Measurements from ENCODE around the gene GALNT16. TPM values are rescaled to one million over a fixed set of nuclear protein-coding genes. Genes with fewer than 3 reads are reported as not detected.
"Not testable (repeated sequence)": the region's sequence is repeated elsewhere in the genome, so short reads cannot be mapped to it uniquely, and the experiment has no call there.

Gene GALNT16
- total RNA-seq, 2 experiments from 2014 or later = not detected

DNA sequence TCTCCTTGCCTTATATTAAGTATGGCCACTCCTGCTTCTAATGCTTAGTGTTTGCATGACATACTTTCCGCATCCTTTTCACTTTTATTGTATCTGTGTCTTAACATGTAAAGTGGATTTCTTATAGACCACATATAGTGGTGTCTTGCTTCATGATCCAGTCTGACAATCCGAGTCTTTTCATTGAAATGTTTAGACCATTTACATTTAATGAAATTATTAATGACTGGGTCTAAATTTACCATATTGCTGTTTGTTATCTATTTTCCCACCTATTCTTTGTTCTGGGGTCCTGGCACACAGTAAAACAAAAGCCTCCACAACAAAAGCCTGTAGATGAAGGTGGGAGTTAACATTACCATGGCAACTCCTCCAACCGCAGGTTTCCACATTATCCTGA, 115.2 kb downstream of the GALNT16 start:
- no peak overlapping the region for H3K4me3 Mint-ChIP-seq
- H3K27ac Mint-ChIP-seq = no peak overlapping the region
- ChIA-PET CTCF (interaction anchor here (0.9 kb wide), 1 partner anchor 132 kb away, joined by 3 read pairs; no protein-coding TSS in a partner anchor), POLR2A (no interaction called here)
- H3K36me3 Mint-ChIP-seq (ENCODE audit: low read depth) = peaks cover 37% of the 10 kb centered on the region
- no peaks in the 10 kb centered on the region for H3K9me3 Mint-ChIP-seq (ENCODE audit: insufficient read depth)
- no peak for ATAC-seq
- no peaks in the 10 kb centered on the region for H3K27me3 Mint-ChIP-seq (ENCODE audit: low read depth)
- no peaks in the 10 kb centered on the region for H3K4me1 Mint-ChIP-seq (ENCODE audit: low read depth)
- DNase-seq = no peak

DNA sequence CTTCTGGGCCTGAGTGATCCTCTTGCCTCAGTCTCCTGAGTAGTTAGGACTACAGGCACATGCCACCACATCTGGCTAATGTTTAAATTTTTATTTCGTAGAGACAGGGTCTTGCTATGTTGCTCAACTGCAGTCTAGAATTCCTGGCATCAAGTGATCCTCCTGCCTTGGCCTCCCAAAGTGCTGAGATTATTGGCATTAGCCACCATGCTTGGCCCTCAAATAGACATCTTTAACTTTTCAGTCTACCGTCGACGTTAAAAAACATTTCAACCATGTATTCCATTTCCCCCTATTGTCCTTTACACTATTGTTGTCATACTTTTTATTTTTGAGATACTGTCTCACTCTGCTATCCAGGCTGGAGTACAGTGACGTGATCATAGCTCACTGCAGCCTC, 115.8 kb downstream of the GALNT16 start:
- H3K27ac Mint-ChIP-seq = no peak overlapping the region

DNA sequence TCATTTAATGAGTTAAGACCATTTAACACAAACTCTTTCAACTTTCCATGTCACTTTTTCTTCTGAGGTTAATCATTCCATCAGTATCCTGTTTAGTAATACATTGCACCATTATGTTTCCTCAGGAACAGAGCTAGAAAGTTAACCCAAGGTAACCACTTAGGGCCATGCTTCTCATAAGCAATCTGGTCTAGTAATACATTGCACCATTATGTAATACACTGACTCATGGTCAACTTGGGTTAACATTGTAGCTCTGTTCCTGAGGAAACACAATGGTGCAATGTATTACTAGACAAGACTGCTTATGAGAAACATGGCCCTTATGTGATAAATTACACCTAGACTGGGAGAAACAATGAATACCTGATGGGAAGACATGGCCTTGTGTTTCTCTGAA, 116.5 kb downstream of the GALNT16 start:
- Mint-ChIP-seq H3K27ac (no peak overlapping the region), H3K4me1 (ENCODE audit: low read depth) (no peaks in the 10 kb centered on the region), H3K27me3 (ENCODE audit: low read depth) (no peaks in the 10 kb centered on the region), H3K4me3 (no peak overlapping the region), H3K9me3 (ENCODE audit: insufficient read depth) (no peaks in the 10 kb centered on the region), H3K36me3 (ENCODE audit: low read depth) (peaks cover 46% of the 10 kb centered on the region)
- CTCF ChIA-PET = no interaction called here
- no peak for DNase-seq
- POLR2A ChIA-PET = interaction anchor here (1.2 kb wide), 2 partner anchors 12 to 21 kb away, joined by 3 to 6 read pairs; partner anchors contain the start of genes ERH and SLC39A9
- no peak for ATAC-seq

More for the DNA sequence above, 115.8 kb downstream of the GALNT16 start:
- ATAC-seq (no peak), DNase-seq (no peak)
- H3K36me3 Mint-ChIP-seq (ENCODE audit: low read depth) = peaks cover 42% of the 10 kb centered on the region
- H3K4me3 Mint-ChIP-seq = no peak overlapping the region
- no peaks in the 10 kb centered on the region for H3K27me3 Mint-ChIP-seq (ENCODE audit: low read depth)
- no peaks in the 10 kb centered on the region for H3K9me3 Mint-ChIP-seq (ENCODE audit: insufficient read depth)
- ChIA-PET POLR2A (interaction anchor here (1.2 kb wide), 1 partner anchor 11 kb away, joined by 3 read pairs; no protein-coding TSS in a partner anchor), CTCF (interaction anchor here (0.9 kb wide), 1 partner anchor 133 kb away, joined by 3 read pairs; no protein-coding TSS in a partner anchor)
- no peaks in the 10 kb centered on the region for H3K4me1 Mint-ChIP-seq (ENCODE audit: low read depth)

DNA sequence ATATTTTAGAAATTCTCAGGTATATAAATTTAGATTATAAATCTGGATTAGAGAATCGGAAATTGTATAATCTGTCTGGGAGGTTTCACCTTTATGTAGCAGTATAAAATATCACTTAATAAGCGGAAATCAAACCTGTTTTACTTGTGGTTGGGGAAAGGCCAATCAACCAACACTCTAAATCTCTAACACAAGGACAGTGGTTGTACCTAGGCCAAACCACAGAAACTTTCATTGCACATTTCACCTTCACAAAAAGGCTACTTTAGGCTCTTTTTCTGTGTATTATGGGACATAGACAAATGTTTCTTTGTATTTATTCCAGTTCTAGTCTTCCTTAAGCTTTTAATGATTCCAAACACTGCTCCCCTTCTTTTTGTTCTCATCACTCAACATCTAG, 118.3 kb downstream of the GALNT16 start:
- Mint-ChIP-seq H3K4me1 (ENCODE audit: low read depth) (no peaks in the 10 kb centered on the region), H3K27ac (no peak overlapping the region), H3K9me3 (ENCODE audit: insufficient read depth) (no peaks in the 10 kb centered on the region), H3K27me3 (ENCODE audit: low read depth) (no peaks in the 10 kb centered on the region), H3K4me3 (no peak overlapping the region), H3K36me3 (ENCODE audit: low read depth) (peaks cover 50% of the 10 kb centered on the region)
- ChIA-PET POLR2A (no interaction called here), CTCF (no interaction called here)
- DNase-seq (no peak), ATAC-seq (no peak)

DNA sequence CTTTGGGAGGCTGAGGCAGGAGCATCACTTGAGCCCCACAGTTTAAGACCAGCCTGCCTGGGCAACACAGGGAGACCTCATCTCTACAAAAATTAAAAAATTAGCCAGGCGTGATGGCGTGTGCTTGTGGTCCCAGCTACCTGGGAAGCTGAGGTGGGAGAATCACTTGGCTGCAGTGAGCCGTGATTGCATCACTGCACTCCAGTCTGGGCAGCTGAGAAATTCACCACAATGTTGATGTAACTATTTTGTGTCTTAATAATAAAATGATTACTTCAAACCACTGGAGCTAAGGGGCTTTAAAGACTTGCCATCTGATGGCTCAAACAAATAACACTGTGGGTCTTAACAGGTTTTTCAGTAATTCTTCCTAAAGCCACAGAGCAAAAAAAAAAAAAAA, 127.4 kb downstream of the GALNT16 start:
- peaks cover 30% of the 10 kb centered on the region for H3K4me1 Mint-ChIP-seq (ENCODE audit: low read depth)
- no peak overlapping the region for H3K4me3 Mint-ChIP-seq
- CTCF ChIA-PET = interaction anchor here (0.8 kb wide), 1 partner anchor 10 kb away, joined by 3 read pairs; the partner anchor contains the start of gene ERH
- POLR2A ChIA-PET = interaction anchor here (2.2 kb wide), 1 partner anchor 10 kb away, joined by 12 read pairs; the partner anchor contains the start of genes ERH and SLC39A9
- H3K27ac Mint-ChIP-seq = no peak overlapping the region
- H3K9me3 Mint-ChIP-seq (ENCODE audit: insufficient read depth) = no peaks in the 10 kb centered on the region
- ATAC-seq (no peak), DNase-seq (no peak)
- no peaks in the 10 kb centered on the region for H3K27me3 Mint-ChIP-seq (ENCODE audit: low read depth)
- H3K36me3 Mint-ChIP-seq (ENCODE audit: low read depth) = peaks cover 75% of the 10 kb centered on the region

DNA sequence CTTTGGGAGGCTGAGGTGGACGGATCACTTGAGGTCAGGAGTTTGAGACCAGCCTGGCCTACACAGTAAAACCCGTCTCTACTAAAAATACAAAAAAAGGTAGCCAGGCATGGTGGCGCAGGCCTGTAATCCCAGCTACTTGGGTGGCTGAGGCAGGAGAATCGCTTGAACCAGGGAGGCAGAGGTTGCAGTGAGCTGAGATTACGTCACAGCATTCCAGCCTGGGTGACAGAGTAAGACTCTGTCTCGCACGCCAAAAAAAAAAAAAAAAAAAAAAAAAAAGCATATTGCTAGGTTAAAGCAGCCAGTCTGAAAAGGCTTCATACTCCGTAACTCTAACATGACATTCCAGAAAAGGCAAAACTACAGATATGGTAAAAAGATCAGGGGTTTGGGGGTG, 131.4 kb downstream of the GALNT16 start:
- Mint-ChIP-seq H3K36me3 (ENCODE audit: low read depth) (peaks cover 84% of the 10 kb centered on the region), H3K4me1 (ENCODE audit: low read depth) (peaks cover 62% of the 10 kb centered on the region)
- H3K9me3 Mint-ChIP-seq (ENCODE audit: insufficient read depth); H3K27me3 Mint-ChIP-seq (ENCODE audit: low read depth); ATAC-seq; CTCF ChIA-PET; H3K27ac Mint-ChIP-seq; H3K4me3 Mint-ChIP-seq; DNase-seq: not testable (repeated sequence)
- POLR2A ChIA-PET = interaction anchor here (0.6 kb wide), 1 partner anchor 1219 kb away, joined by 3 read pairs; no protein-coding TSS in a partner anchor

DNA sequence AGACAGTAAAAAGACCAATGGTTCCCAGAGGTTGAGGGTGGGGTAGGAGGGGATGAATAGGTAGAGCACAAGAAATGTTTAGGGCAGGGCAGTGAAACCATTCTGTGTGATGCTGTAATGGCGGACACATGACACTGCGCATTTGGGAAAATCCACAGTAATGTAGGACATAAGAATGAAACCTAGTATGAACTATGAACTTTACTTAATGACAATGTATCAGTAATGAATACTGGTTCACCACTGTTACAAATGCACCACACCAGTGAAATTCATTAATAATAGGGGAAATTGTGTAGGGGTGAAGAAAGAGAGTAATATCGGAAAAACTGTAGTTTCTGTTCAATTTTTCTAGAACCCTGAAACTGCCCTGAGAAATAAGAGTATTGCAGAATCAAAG, 132.5 kb downstream of the GALNT16 start:
- ATAC-seq (no peak), DNase-seq (no peak)
- peaks cover 68% of the 10 kb centered on the region for H3K4me1 Mint-ChIP-seq (ENCODE audit: low read depth)
- H3K36me3 Mint-ChIP-seq (ENCODE audit: low read depth) = peaks cover 83% of the 10 kb centered on the region
- no peaks in the 10 kb centered on the region for H3K27me3 Mint-ChIP-seq (ENCODE audit: low read depth)
- H3K27ac Mint-ChIP-seq = peak overlapping the region; percentile 25
- H3K4me3 Mint-ChIP-seq = no peak overlapping the region
- ChIA-PET POLR2A (no interaction called here), CTCF (no interaction called here)
- H3K9me3 Mint-ChIP-seq (ENCODE audit: insufficient read depth) = no peaks in the 10 kb centered on the region

DNA sequence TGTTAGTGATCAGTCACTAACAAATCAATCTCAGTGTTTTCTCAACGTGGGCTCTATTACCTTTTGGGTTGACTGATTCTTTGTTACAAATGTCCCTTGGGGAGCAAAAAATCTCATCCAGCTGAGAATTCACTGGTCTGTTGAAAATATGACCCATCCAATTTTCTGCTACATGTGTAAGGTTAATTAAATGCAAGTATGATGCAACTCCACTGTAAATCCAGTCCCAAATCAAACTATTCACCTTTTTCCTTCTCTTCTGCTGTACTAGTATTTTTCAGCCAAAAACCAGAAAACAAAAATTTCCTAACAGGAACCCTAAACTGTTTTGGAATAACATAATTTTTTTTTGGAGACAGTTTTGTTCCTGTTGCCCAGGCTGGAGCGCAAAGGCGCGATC, 136.0 kb downstream of the GALNT16 start:
- peak overlapping the region; percentile 5 for H3K4me3 Mint-ChIP-seq
- H3K4me1 Mint-ChIP-seq (ENCODE audit: low read depth) = peaks cover 73% of the 10 kb centered on the region
- H3K27me3 Mint-ChIP-seq (ENCODE audit: low read depth) = no peaks in the 10 kb centered on the region
- CTCF ChIA-PET = interaction anchor here (2.5 to 2.9 kb wide), 2 partner anchors 64 to 153 kb away, joined by 11 to 14 read pairs; no protein-coding TSS in a partner anchor
- peaks cover 65% of the 10 kb centered on the region for H3K36me3 Mint-ChIP-seq (ENCODE audit: low read depth)
- POLR2A ChIA-PET = no interaction called here
- H3K27ac Mint-ChIP-seq = peak overlapping the region; percentile 28
- ATAC-seq (no peak), DNase-seq (no peak)
- no peaks in the 10 kb centered on the region for H3K9me3 Mint-ChIP-seq (ENCODE audit: insufficient read depth)

DNA sequence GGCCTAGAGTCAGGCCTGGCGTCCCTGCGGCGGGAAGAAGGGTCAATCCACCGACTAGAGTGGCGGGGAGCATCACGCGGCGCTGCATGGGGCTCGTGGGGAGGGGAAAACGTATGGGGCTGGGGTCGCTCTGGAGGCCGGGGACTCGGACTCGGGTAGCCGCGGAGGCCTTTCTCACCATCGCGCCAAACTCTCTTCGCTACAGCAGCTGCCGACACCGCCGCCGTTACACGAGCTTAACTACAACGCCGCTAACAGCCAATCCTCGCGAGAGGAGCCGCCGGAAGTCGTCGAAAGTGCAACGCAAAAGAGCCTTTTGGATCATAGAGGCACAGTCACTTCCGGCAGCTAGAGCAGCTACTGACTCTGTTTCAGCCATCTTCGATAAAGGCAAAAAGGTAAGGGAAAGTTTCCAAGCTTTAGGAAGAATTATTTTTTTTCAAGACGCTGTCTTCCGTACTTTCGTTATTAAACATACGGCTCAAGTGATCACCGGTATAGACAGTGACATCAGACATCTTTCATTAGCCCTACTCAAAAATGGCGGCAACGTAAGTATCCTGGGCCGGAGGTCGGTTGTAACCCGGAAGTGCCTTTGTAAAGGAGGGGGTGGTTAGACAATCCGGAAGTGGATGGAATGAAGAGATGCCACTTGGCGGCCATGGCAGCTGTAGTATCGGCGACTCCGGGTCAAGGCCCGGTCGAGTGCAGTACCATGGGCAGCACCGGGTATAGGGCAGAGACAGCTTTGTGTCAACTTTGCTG, 138.3 kb downstream of the GALNT16 start, which contains the start of the genes ERH and SLC39A9:
Gene ERH, minus strand, starts transcription at position 247 of the 765 bp plus-strand sequence. Its CDS starts 66 bp downstream, at position 181.
Gene SLC39A9, plus strand, starts transcription at position 640 of the 765 bp plus-strand sequence. CDS start 678 bp downstream, outside the sequence.
- CTCF ChIA-PET = interaction anchor here (0.9 to 2.4 kb wide), 10 partner anchors 11 to 487 kb away, joined by 3 to 9 read pairs (median 3); no protein-coding TSS in a partner anchor
- POLR2A ChIA-PET = interaction anchor here (0.8 to 2.7 kb wide), 12 partner anchors 11 to 961 kb away, joined by 3 to 16 read pairs (median 4); partner anchors contain the start of genes COX16, DCAF5, SRSF5 and ZFP36L1
- no peaks in the 10 kb centered on the region for H3K27me3 Mint-ChIP-seq (ENCODE audit: low read depth)
- H3K27ac Mint-ChIP-seq = peak within 1 kb of the TSS; percentile 99
- DNase-seq = peak; percentile 97
- peak within 1 kb of the TSS; percentile 93 for H3K4me3 Mint-ChIP-seq
- peak; percentile 85 for ATAC-seq
- peaks cover 66% of the 10 kb centered on the region for H3K4me1 Mint-ChIP-seq (ENCODE audit: low read depth)
- peaks cover 47% of the 10 kb centered on the region for H3K36me3 Mint-ChIP-seq (ENCODE audit: low read depth)
- no peaks in the 10 kb centered on the region for H3K9me3 Mint-ChIP-seq (ENCODE audit: insufficient read depth)

DNA sequence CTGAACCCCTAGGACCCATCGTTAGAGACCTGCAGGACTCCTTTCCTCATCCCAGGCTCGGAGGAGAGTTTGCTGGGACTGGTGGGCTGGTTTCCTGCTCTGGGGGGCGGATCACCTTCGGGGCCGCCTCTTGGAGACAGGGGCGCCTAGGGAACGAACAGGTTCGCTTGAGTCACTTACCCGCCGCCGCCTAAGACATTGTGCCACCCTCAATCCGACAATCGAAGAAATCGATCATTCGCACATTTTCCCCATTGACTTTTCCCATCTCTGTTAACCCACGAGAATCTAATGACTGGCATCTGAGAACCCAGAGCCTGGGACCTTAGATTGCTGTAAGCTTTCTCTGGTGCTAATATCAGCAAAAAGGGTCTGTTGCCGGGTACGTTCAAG, 138.9 kb downstream of the GALNT16 start:
- H3K27ac Mint-ChIP-seq = peak overlapping the region; percentile 99
- ATAC-seq (no peak), DNase-seq (no peak)
- peaks cover 61% of the 10 kb centered on the region for H3K4me1 Mint-ChIP-seq (ENCODE audit: low read depth)
- ChIA-PET CTCF (interaction anchor here (0.9 to 2.4 kb wide), 6 partner anchors 40 to 270 kb away, joined by 3 to 9 read pairs (median 4); no protein-coding TSS in a partner anchor), POLR2A (interaction anchor here (0.9 to 2.7 kb wide), 5 partner anchors 30 to 960 kb away, joined by 4 to 16 read pairs (median 9); partner anchors contain the start of genes COX16 and DCAF5)
- no peaks in the 10 kb centered on the region for H3K9me3 Mint-ChIP-seq (ENCODE audit: insufficient read depth)
- H3K36me3 Mint-ChIP-seq (ENCODE audit: low read depth) = peaks cover 41% of the 10 kb centered on the region
- peak overlapping the region; percentile 93 for H3K4me3 Mint-ChIP-seq
- no peaks in the 10 kb centered on the region for H3K27me3 Mint-ChIP-seq (ENCODE audit: low read depth)

DNA sequence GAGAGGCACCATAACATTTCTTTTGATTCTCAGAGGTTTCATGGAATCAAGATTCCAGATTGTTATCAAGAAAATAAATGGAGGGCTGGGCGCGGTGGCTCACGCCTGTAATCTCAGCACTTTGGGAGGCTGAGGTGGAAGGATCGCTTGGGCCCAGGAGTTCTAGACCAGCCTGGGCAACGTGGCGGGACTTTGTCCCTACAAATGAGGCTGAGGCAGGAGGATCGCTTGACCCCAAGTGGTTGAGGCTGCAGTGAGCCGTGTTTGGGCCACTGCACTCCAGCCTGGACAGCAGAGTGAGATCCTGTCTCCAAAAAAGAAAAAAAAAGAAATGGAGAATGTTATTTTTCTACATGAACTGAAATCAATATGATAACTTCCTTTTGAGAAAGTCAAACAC, 139.8 kb downstream of the GALNT16 start:
- ATAC-seq = no peak
- POLR2A ChIA-PET = no interaction called here

DNA sequence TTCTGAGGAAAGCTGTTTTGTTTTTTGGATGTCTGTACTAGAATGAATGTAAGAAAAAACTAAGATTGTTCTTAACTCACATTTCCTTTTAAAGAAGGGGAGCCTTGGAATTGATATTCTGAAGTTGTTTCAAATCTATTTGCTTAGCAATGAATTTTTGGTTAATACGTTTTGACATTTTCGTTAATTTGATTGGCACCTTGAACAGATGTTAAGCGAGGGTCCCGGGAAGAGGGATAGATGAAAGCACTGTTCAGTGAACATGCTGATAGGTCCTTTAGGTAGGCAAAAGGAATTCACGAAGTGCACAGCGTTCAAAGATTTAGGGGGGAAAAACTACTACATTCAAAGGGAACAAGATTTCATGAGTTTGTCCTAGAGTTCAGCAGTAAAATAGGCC, 140.2 kb downstream of the GALNT16 start:
- ChIA-PET CTCF (no interaction called here), POLR2A (no interaction called here)
- ATAC-seq = no peak
- DNase-seq = no peak
- no peak overlapping the region for H3K27ac Mint-ChIP-seq
- no peaks in the 10 kb centered on the region for H3K9me3 Mint-ChIP-seq (ENCODE audit: insufficient read depth)
- H3K4me3 Mint-ChIP-seq = peak overlapping the region; percentile 93
- peaks cover 55% of the 10 kb centered on the region for H3K4me1 Mint-ChIP-seq (ENCODE audit: low read depth)
- no peaks in the 10 kb centered on the region for H3K27me3 Mint-ChIP-seq (ENCODE audit: low read depth)
- peaks cover 38% of the 10 kb centered on the region for H3K36me3 Mint-ChIP-seq (ENCODE audit: low read depth)

More for the DNA sequence above, 139.8 kb downstream of the GALNT16 start:
- DNase-seq = no peak
- H3K4me1 Mint-ChIP-seq (ENCODE audit: low read depth) = peaks cover 58% of the 10 kb centered on the region
- no peaks in the 10 kb centered on the region for H3K27me3 Mint-ChIP-seq (ENCODE audit: low read depth)
- no peaks in the 10 kb centered on the region for H3K9me3 Mint-ChIP-seq (ENCODE audit: insufficient read depth)
- CTCF ChIA-PET = no interaction called here
- peak overlapping the region; percentile 93 for H3K4me3 Mint-ChIP-seq
- peak overlapping the region; percentile 99 for H3K27ac Mint-ChIP-seq
- peaks cover 39% of the 10 kb centered on the region for H3K36me3 Mint-ChIP-seq (ENCODE audit: low read depth)
